GM19468 (cell line): ENCODE measurements around the gene ANKRD34C.

ENCODE experiments used
- ATAC-seq: cut with Tn5 transposase; IDR thresholded peaks from one replicate; pipeline ENCODE4 v1.9.1; 2021; ENCODE audit warnings: mild to moderate bottlenecking, moderate library complexity, moderate number of reproducible peaks; ENCODE audit not compliant: unreplicated experiment; ENCODE audit errors: extremely low read depth

Gene ANKRD34C

GRCh38 chr15:79282371-79283251 is at the start of gene ANKRD34C:
Gene ANKRD34C, plus strand, starts transcription at chr15:79282722. Its CDS starts 10,563 bp downstream, at chr15:79293285.
- no peak for ATAC-seq

GRCh38 chr15:79233236-79233635 is 49.3 kb upstream of the ANKRD34C start:
- no peak for ATAC-seq

- ATAC-seq, result no peak
These were observed 42.5 kb upstream of the ANKRD34C start for GRCh38 chr15:79240036-79240435.

GRCh38 chr15:79243723-79244122 is 38.8 kb upstream of the ANKRD34C start:
- no peak for ATAC-seq

- ATAC-seq, result no peak
These were observed 37.6 kb upstream of the ANKRD34C start for GRCh38 chr15:79244876-79245275.

GRCh38 chr15:79248183-79248582 is 34.3 kb upstream of the ANKRD34C start:
- no peak for ATAC-seq

GRCh38 chr15:79257454-79257853 is 25.1 kb upstream of the ANKRD34C start:
- no peak for ATAC-seq

- ATAC-seq, result no peak
These were observed 20.7 kb upstream of the ANKRD34C start for GRCh38 chr15:79261836-79262235.

GRCh38 chr15:79265167-79265566 is 17.4 kb upstream of the ANKRD34C start:
- no peak for ATAC-seq

- no peak for ATAC-seq
These were observed 16.4 kb upstream of the ANKRD34C start for GRCh38 chr15:79265987-79266579.

GRCh38 chr15:79283252-79284048 is 928 bp downstream of the ANKRD34C start:
- no peak for ATAC-seq

- no peak for ATAC-seq
These were observed 8.2 kb downstream of the ANKRD34C start for GRCh38 chr15:79290642-79291275.

- ATAC-seq, result no peak
These were observed 9.5 kb downstream of the ANKRD34C start for GRCh38 chr15:79292011-79292410.

- ATAC-seq, result no peak
These were observed 11.6 kb downstream of the ANKRD34C start for GRCh38 chr15:79294075-79294474.

- ATAC-seq, result no peak
These were observed 14.1 kb downstream of the ANKRD34C start for GRCh38 chr15:79296583-79296982.

GRCh38 chr15:79299126-79299840 is 16.8 kb downstream of the ANKRD34C start:
- no peak for ATAC-seq

- ATAC-seq, result no peak
These were observed 17.3 kb downstream of the ANKRD34C start for GRCh38 chr15:79299841-79300235.

GRCh38 chr15:79307251-79307650 is 24.7 kb downstream of the ANKRD34C start:
- ATAC-seq, result no peak

- no peak for ATAC-seq
These were observed 26.4 kb downstream of the ANKRD34C start for GRCh38 chr15:79308874-79309273.

- ATAC-seq, result no peak
These were observed 28.1 kb downstream of the ANKRD34C start for GRCh38 chr15:79310612-79310984.
